H1 (cell line): ENCODE measurements around the gene ERO1B. TPM values are rescaled to one million over a fixed set of nuclear protein-coding genes. Genes with fewer than 3 reads are reported as not detected.

Experiments
- CTCF ChIP-seq, 3 experiments: IDR thresholded peaks; 1 replicate in 2 of 3; 2 replicates in 1 of 3; pipeline versions ENCODE4 v1.5.1 to v1.6.1; 2011; ENCODE audit warnings: low read length in 3 of 3, mild to moderate bottlenecking in 3 of 3, inconsistent platforms in 2 of 3, low read depth in 1 of 3, moderate library complexity in 1 of 3; ENCODE audit not compliant: insufficient read depth in 1 of 3; ENCODE audit errors: control extremely low read depth in 1 of 3
- polyA plus RNA-seq, 7 experiments: library from polyadenylated mRNA; depleted of rRNA in 3 of 7; stranded (reverse) in 5 of 7; unstranded in 2 of 7; fragments of >200 nt in 5 of 7; fragments of 200-250 nt in 2 of 7; gene quantifications; 1 replicate in 5 of 7; 2 replicates in 1 of 7; 4 replicates in 1 of 7; pipeline versions ENCODE4 v1.2.1 to v1.2.3, GENCODE V29; 2011 to 2013; ENCODE audit warnings: missing spikeins in 2 of 7, mixed read lengths in 2 of 7
- total RNA-seq: library from RNA; stranded (reverse); fragmentation: NEBNext Ultra II Directional; extraction: Animal tissue kit (Norgen Biotek cat#: 25700); gene quantifications from 2 replicates; pipeline ENCODE4 v1.2.1, GENCODE V29; 2021

Gene ERO1B
- total and polyA plus RNA-seq, 2 of the 8 experiments (the other 6 are each of a cell fraction or from before 2014, with no cell fraction given) = 0.74 to 5.6 TPM

GRCh38 chr1:236326432-236326831 lies 44.7 kb upstream of the ERO1B start (continued):
- no peak for TF ChIP-seq CTCF (IDR thresholded peaks at IDR 0.05; ENCODE audit: control extremely low read depth in 1 of 3, insufficient read depth in 1 of 3, low read depth in 1 of 3, low read length in 3 of 3)
